H1 (cell line): ENCODE data around the gene EPDR1. TPM values are rescaled to one million over a fixed set of nuclear protein-coding genes. Genes with fewer than 3 reads are reported as not detected.

ENCODE experiments used
- CTCF ChIA-PET: fragments of 300-600 bp; sonication (Branson Sonifier 250); formaldehyde crosslinking; loops from one replicate; lab custom pipeline; 2021; ENCODE audit not compliant: partially characterized antibody; lab: Charles Lee
- POLR2A ChIA-PET: fragments of 300-600 bp; sonication (Branson Sonifier 250); formaldehyde crosslinking; loops from one replicate; lab custom pipeline; 2021; ENCODE audit warnings: inconsistent platforms; ENCODE audit not compliant: partially characterized antibody; lab: Charles Lee
- DNase-seq, 2 experiments: peaks; one replicate each; pipeline versions ENCODE4 v3.0.0 to v3.0.0-alpha.2; 2010 to 2022; ENCODE audit warnings: low spot score in 2 of 2, low read depth in 1 of 2, mixed read lengths in 1 of 2
- FAIRE-seq: peaks from 2 replicates; lab custom pipeline; 2011; peaks lifted over from hg19 to GRCh38; lab: Jason Lieb, UNC
- H2AFZ ChIP-seq: 2 replicates; pipeline ENCODE4 v1.8.1; 2012; ENCODE audit warnings: low read length, inconsistent platforms
- H2AK5ac ChIP-seq: 2 replicates; pipeline ENCODE4 v1.6.1; 2013; ENCODE audit warnings: low read depth, low read length
- H2BK120ac ChIP-seq: replicated peaks from 2 replicates; pipeline ENCODE3; 2013; ENCODE audit warnings: low read depth, low read length, inconsistent platforms
- H2BK12ac ChIP-seq: 2 replicates; pipeline ENCODE4 v1.6.1; 2013; ENCODE audit warnings: low read depth, low read length
- H2BK15ac ChIP-seq: 2 replicates; pipeline ENCODE4 v1.6.1; 2013; ENCODE audit warnings: low read length
- H2BK20ac ChIP-seq: 2 replicates; pipeline ENCODE4 v1.6.1; 2013; ENCODE audit warnings: low read length
- H2BK5ac ChIP-seq: 2 replicates; pipeline ENCODE4 v1.6.1; 2013; ENCODE audit warnings: low read depth, low read length
- H3K14ac ChIP-seq: 2 replicates; pipeline ENCODE4 v1.6.1; 2013; ENCODE audit warnings: inconsistent platforms; ENCODE audit not compliant: insufficient read length
- H3K18ac ChIP-seq: 2 replicates; pipeline ENCODE4 v1.6.1; 2013; ENCODE audit warnings: low read length; ENCODE audit errors: extremely low read depth
- H3K23ac ChIP-seq: 2 replicates; pipeline ENCODE4 v1.6.1; 2013; ENCODE audit warnings: inconsistent platforms; ENCODE audit not compliant: insufficient read length
- H3K23me2 ChIP-seq: 2 replicates; pipeline ENCODE4 v1.6.1; 2013; ENCODE audit warnings: low read depth, low read length
- H3K27ac ChIP-seq: 2 replicates; pipeline ENCODE4 v1.6.1; 2011; ENCODE audit warnings: low read depth, low read length, inconsistent platforms
- H3K27me3 ChIP-seq, 4 experiments: replicated peaks in 1 of 4; 1 replicate in 1 of 4; 2 replicates in 3 of 4; pipeline versions ENCODE4 v1.6.1 to v1.8.1; 2011 to 2013; ENCODE audit warnings: low read length in 3 of 4, mild to moderate bottlenecking in 3 of 4, inconsistent platforms in 2 of 4, mixed read lengths in 2 of 4, moderate library complexity in 1 of 4; ENCODE audit not compliant: control insufficient read depth in 3 of 4, insufficient read depth in 3 of 4; ENCODE audit errors: extremely low read depth in 1 of 4
- H3K36me3 ChIP-seq, 4 experiments: 2 replicates each; pipeline versions ENCODE4 v1.6.1 to v1.8.1; 2011 to 2013; ENCODE audit warnings: mild to moderate bottlenecking in 4 of 4, low read length in 3 of 4, moderate library complexity in 2 of 4, control low read depth in 1 of 4, inconsistent platforms in 1 of 4; ENCODE audit not compliant: insufficient read depth in 4 of 4, control insufficient read depth in 2 of 4
- H3K4ac ChIP-seq: replicated peaks from 2 replicates; pipeline ENCODE3; 2013; ENCODE audit warnings: low read length, low read depth, mixed read lengths, inconsistent platforms; ENCODE audit not compliant: insufficient read length
- H3K4me1 ChIP-seq, 4 experiments: replicated peaks in 1 of 4; 1 replicate in 1 of 4; 2 replicates in 3 of 4; pipeline versions ENCODE4 v1.6.1 to v1.8.1; 2011 to 2013; ENCODE audit warnings: low read length in 3 of 4, inconsistent platforms in 2 of 4, mixed read lengths in 1 of 4; ENCODE audit not compliant: insufficient read depth in 4 of 4, control insufficient read depth in 3 of 4
- H3K4me2 ChIP-seq, 2 experiments: 2 replicates each; pipeline versions ENCODE4 v1.6.1 to v1.8.1; 2011 to 2013; ENCODE audit warnings: low read depth in 2 of 2, low read length in 2 of 2, control low read depth in 1 of 2, inconsistent platforms in 1 of 2, mild to moderate bottlenecking in 1 of 2; ENCODE audit not compliant: insufficient read depth in 1 of 2
- H3K4me3 ChIP-seq, 4 experiments: fragments of 200-600, 300-600 bp in 1 of 4; sonication (generic), shearing (Covaris generic), sonication (Bioruptor Twin) in 1 of 4; 2 replicates each; pipeline versions ENCODE4 v1.5.1 to v1.8.1; 2011 to 2016; ENCODE audit warnings: low read length in 4 of 4, low read depth in 3 of 4, control low read depth in 2 of 4, inconsistent platforms in 2 of 4, mild to moderate bottlenecking in 2 of 4, mixed read lengths in 1 of 4, moderate library complexity in 1 of 4; ENCODE audit not compliant: insufficient read depth in 2 of 4; ENCODE audit errors: extremely low read depth in 1 of 4
- H3K56ac ChIP-seq: replicated peaks from 2 replicates; pipeline ENCODE3; 2013; ENCODE audit warnings: low read depth, mild to moderate bottlenecking, mixed read lengths, low read length, inconsistent platforms; ENCODE audit not compliant: insufficient read length
- H3K79me1 ChIP-seq: 2 replicates; pipeline ENCODE4 v1.6.1; 2013; ENCODE audit warnings: low read depth, low read length, control low read depth
- H3K79me2 ChIP-seq, 2 experiments: 2 replicates each; pipeline versions ENCODE4 v1.6.1 to v1.8.1; 2012 to 2013; ENCODE audit warnings: low read length in 2 of 2, mild to moderate bottlenecking in 2 of 2, inconsistent platforms in 1 of 2; ENCODE audit not compliant: insufficient read depth in 2 of 2, control insufficient read depth in 1 of 2
- H3K9ac ChIP-seq, 4 experiments: replicated peaks in 1 of 4; 1 replicate in 1 of 4; 2 replicates in 3 of 4; pipeline versions ENCODE4 v1.6.1 to v1.8.1; 2011 to 2013; ENCODE audit warnings: low read depth in 3 of 4, low read length in 3 of 4, control low read depth in 2 of 4, mild to moderate bottlenecking in 2 of 4, moderate library complexity in 2 of 4, inconsistent platforms in 1 of 4; ENCODE audit errors: extremely low read depth in 1 of 4
- H3K9me3 ChIP-seq, 2 experiments: 2 replicates each; pipeline versions ENCODE4 v1.6.1 to v1.8.1; 2012 to 2013; ENCODE audit warnings: mild to moderate bottlenecking in 2 of 2, moderate library complexity in 2 of 2, control low read depth in 1 of 2, inconsistent platforms in 1 of 2, low read depth in 1 of 2, low read length in 1 of 2, mixed read lengths in 1 of 2; ENCODE audit not compliant: insufficient read depth in 2 of 2
- H4K20me1 ChIP-seq, 2 experiments: replicated peaks in 1 of 2; 2 replicates each; pipeline versions ENCODE3 to v1.8.1; 2011 to 2013; ENCODE audit warnings: inconsistent platforms in 2 of 2, low read length in 2 of 2, mild to moderate bottlenecking in 1 of 2; ENCODE audit not compliant: insufficient read depth in 2 of 2, control insufficient read depth in 1 of 2
- H4K5ac ChIP-seq: 2 replicates; pipeline ENCODE4 v1.6.1; 2013; ENCODE audit warnings: low read length, low read depth, mixed read lengths, inconsistent platforms; ENCODE audit not compliant: insufficient read length
- H4K8ac ChIP-seq: 2 replicates; pipeline ENCODE4 v1.8.0; 2013; ENCODE audit warnings: mild to moderate bottlenecking, moderate library complexity, low read length, inconsistent platforms; ENCODE audit not compliant: insufficient read depth; ENCODE audit errors: extremely low read depth
- H4K91ac ChIP-seq: replicated peaks from 2 replicates; pipeline ENCODE3; 2013; ENCODE audit warnings: low read length, mixed read lengths, inconsistent platforms; ENCODE audit not compliant: insufficient read length
- ASH2L ChIP-seq: fragments of 200-600, 300-600 bp; sonication (generic); IDR thresholded peaks from one replicate; pipeline ENCODE4 v1.7.1; 2017; ENCODE audit warnings: low read length
- BRCA1 ChIP-seq: IDR thresholded peaks from 2 replicates; pipeline ENCODE4 v1.6.1; 2012; ENCODE audit warnings: low read depth, low read length, improper control_type of control experiment
- CHD2 ChIP-seq: IDR thresholded peaks from 2 replicates; pipeline ENCODE4 v1.6.1; 2012; ENCODE audit warnings: low read length, improper control_type of control experiment
- JUN ChIP-seq: IDR thresholded peaks from 2 replicates; pipeline ENCODE4 v1.6.1; 2011; ENCODE audit warnings: low read depth, mild to moderate bottlenecking, improper control_type of control experiment, low read length
- JUND ChIP-seq: IDR thresholded peaks from 2 replicates; pipeline ENCODE4 v1.6.1; 2011; ENCODE audit warnings: mild to moderate bottlenecking, improper control_type of control experiment, low read length
- KDM5A ChIP-seq: fragments of 200-600 bp; IDR thresholded peaks from 2 replicates; pipeline ENCODE4 v1.7.1; 2012; ENCODE audit warnings: mild to moderate bottlenecking, low read length, inconsistent platforms, mixed read lengths
- SUZ12 ChIP-seq: fragments of 200-600 bp; sonication (generic); IDR thresholded peaks from 2 replicates; pipeline ENCODE4 v1.6.1; 2012; ENCODE audit warnings: mild to moderate bottlenecking, inconsistent platforms, low read length, moderate library complexity, mixed read lengths
- WGBS, 2 experiments: shearing (Covaris generic) in 1 of 2; methylation state at CpG; one replicate each; pipeline versions ENCODE4 v1.1.6 to v1.1.7; 2013 to 2015; ENCODE audit warnings: low lambda C conversion rate in 2 of 2, mixed read lengths in 2 of 2, inconsistent platforms in 1 of 2, low coverage in 1 of 2, missing lambda C conversion rate in 1 of 2; ENCODE audit not compliant: insufficient replicate concordance in 2 of 2, insufficient coverage in 1 of 2, insufficient read length in 1 of 2; ENCODE audit errors: extremely low coverage in 1 of 2, missing lambda C conversion rate in 1 of 2; 5-methylcytosine and 5-hydroxymethylcytosine counted together
- polyA plus RNA-seq, 7 experiments: library from polyadenylated mRNA; depleted of rRNA in 3 of 7; stranded (reverse) in 5 of 7; unstranded in 2 of 7; fragments of >200 nt in 5 of 7; fragments of 200-250 nt in 2 of 7; gene quantifications; 1 replicate in 5 of 7; 2 replicates in 1 of 7; 4 replicates in 1 of 7; pipeline versions ENCODE4 v1.2.1 to v1.2.3, GENCODE V29; 2011 to 2013; ENCODE audit warnings: missing spikeins in 2 of 7, mixed read lengths in 2 of 7
- total RNA-seq: library from RNA; stranded (reverse); fragmentation: NEBNext Ultra II Directional; extraction: Animal tissue kit (Norgen Biotek cat#: 25700); gene quantifications from 2 replicates; pipeline ENCODE4 v1.2.1, GENCODE V29; 2021

EPDR1 gene
- total and polyA plus RNA-seq, 2 of the 8 experiments (the other 6 are each of a cell fraction or from before 2014, with no cell fraction given): 6.4 to 8.2 TPM

GRCh38 chr7:37915438-37915837, 5.0 kb upstream of the EPDR1 start:
- FAIRE-seq: no peak

More at GRCh38 chr7:37915438-37915837, 5.0 kb upstream of the EPDR1 start:
- peaks cover 8 to 44% (median 29%) of the 10 kb centered on the region in 4 experiments for H3K27me3 ChIP-seq
- CTCF ChIA-PET: interaction anchor here (0.6 to 4.4 kb wide), 7 partner anchors 7 to 1196 kb away, joined by 3 to 52 read pairs (median 10); no protein-coding TSS in a partner anchor
- no peaks in the 10 kb centered on the region for H3K9me3 ChIP-seq
- H2BK5ac ChIP-seq: no peak overlapping the region
- no peak overlapping the region for H4K8ac ChIP-seq
- no peak overlapping the region for H4K5ac ChIP-seq
- H3K27ac ChIP-seq: no peak overlapping the region
- H3K56ac ChIP-seq: no peak overlapping the region
- no peak overlapping the region for H2AFZ ChIP-seq
- TF ChIP-seq JUND (no peak), CHD2 (no peak), BRCA1 (no peak), SUZ12 (no peak), JUN (no peak), KDM5A (no peak), ASH2L (no peak)
- H3K79me1 ChIP-seq: no peaks in the 10 kb centered on the region
- 83% methylated on average over 5 of the region's 5 CpGs; no CpG with 5 or more reads in 1 of the 2 experiments for WGBS, 2 experiments
- H2BK12ac ChIP-seq: no peak overlapping the region
- H3K23me2 ChIP-seq: peaks cover 8% of the 10 kb centered on the region; the same call in 1 of the 2 replicates
- H3K36me3 ChIP-seq: no peaks in the 10 kb centered on the region
- DNase-seq: no peak
- no peak overlapping the region for H3K23ac ChIP-seq
- H3K4me3 ChIP-seq: peak overlapping the region in 1 of 4 experiments; percentile 66; a peak in 1 of 8 replicates
- H4K20me1 ChIP-seq: peaks cover 0 to 4% of the 10 kb centered on the region in 2 experiments
- H2AK5ac ChIP-seq: no peak overlapping the region
- H2BK20ac ChIP-seq: no peak overlapping the region
- H3K4ac ChIP-seq: no peak overlapping the region
- peak overlapping the region in 1 of 2 experiments; percentile 80; a peak in 1 of 4 replicates for H3K4me2 ChIP-seq
- no peaks in the 10 kb centered on the region for H3K79me2 ChIP-seq
- H2BK15ac ChIP-seq: no peak overlapping the region
- no peak overlapping the region for H3K9ac ChIP-seq
- H3K14ac ChIP-seq: no peak overlapping the region
- no peak overlapping the region for H3K18ac ChIP-seq
- no peak overlapping the region for H4K91ac ChIP-seq
- POLR2A ChIA-PET: no interaction called here
- H3K4me1 ChIP-seq: peaks cover 0 to 10% (median 5%) of the 10 kb centered on the region in 4 experiments; a peak in 6 of 7 replicates
- no peak overlapping the region for H2BK120ac ChIP-seq
